Activated CD4-positive, CD25-positive, alpha-beta regulatory T cell treated with anti-CD3 and anti-CD28 coated beads, Interleukin-2, amount 50 U/mL, for 16 hours (primary cell): ENCODE data around the gene ACTL10.
"Not testable (repeated sequence)": the region's sequence is repeated elsewhere in the genome, so short reads cannot be mapped to it uniquely, and the experiment has no call there.

Source experiments
- DNase-seq: peaks from one replicate; pipeline ENCODE4 v3.0.0-alpha.2; 2020; ENCODE audit warnings: low read depth, low spot score

ACTL10 gene

DNA sequence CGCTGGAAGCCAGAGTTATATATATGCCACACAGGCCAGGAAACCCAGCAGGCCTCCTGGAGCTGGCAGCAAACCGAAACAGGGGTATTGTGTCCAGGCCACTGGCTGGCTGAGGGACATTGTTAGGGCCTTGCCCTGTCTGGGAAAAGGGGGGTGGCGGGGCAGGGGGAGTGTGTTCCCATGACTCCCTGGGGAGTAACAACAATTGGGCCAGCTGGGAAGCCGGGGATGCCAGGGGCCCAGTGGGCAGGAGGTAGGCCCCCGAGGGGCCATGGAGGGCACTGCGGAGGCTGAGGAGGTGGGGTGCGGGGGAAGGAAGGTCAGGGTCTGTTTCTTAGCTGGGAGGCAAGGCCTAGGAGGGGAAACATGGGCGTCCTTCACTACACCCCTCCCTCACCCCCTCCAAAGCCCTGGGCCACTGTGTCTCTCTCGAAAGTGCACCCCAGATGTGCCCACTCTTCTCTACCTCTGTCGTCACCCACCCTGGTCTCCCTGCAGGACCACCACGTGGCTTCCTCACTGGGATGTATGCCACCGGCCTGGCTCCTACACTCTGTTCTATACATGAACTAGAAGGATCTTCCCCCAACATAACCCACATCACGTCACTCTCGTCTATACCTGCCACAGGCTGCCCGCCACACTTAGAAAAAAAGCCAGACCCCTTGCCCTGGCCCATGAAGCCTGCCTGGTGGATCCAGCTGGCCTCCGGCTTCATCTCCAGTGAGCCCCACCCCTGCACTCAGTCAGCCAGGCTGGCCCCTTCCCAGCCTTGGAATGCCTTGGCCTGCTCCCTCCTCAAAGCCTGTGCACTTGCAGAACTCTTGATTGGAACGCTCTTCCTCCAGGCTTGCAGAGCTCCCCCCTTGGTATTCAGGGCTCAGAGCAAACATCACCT, 27.2 kb downstream of the ACTL10 start:
- no peak for DNase-seq

DNA sequence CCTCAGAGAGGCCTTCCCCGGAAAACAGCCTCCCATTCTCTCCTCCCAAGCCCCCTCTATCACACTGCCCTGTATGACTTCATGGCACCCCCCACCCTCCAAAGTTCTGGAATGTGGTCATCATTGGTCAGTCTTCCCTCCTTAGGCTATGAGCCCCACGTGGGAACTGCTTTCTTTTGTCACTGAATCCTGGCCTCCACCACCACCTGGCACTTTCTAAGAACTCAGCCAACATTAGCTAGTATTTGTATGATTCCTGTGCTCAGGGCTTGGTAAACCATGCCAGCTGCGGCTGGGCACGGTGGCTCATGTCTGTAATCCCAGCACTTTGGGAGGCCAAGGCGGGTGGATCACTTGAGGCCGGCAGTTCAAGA, 27.9 kb downstream of the ACTL10 start:
- no peak for DNase-seq

DNA sequence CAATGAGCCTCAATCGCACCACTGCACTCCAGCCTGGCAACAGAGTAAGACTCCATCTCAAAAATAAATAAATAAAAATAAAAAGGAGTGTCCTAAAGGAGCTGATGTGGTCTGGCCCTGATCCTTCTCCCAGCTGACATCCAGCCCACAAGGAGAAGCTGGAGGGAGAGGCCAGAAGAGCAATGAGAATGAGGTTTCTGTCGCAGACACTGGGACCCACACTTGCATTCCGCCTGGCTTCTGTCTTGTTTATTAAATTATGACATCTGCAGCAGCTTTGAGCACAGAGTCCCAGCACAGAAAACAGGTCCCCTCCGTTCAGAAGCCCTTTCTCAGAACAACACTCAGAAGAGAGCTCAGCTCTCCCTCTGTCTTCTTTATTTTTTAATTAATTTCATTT, 29.7 kb downstream of the ACTL10 start:
- no peak for DNase-seq

DNA sequence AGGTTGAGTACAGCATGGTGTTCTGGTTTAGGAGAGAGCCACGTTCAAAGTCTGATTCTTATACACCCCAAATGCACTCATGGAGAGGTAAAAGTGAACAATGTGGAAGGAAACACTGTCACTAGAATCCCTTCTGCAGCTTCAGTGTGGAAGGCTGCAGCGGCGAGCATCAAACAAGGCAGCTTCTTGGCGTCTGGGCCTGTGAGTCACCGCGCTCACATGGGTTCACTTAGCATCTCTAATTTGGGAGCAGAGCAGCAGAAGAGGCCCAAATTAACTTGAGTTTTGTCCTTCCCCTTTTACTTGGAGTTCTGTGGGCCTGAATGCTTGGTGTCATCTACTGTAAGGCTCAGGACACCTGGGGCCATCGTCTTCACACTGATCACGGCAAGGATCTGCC, 30.4 kb downstream of the ACTL10 start:
- DNase-seq = no peak

DNA sequence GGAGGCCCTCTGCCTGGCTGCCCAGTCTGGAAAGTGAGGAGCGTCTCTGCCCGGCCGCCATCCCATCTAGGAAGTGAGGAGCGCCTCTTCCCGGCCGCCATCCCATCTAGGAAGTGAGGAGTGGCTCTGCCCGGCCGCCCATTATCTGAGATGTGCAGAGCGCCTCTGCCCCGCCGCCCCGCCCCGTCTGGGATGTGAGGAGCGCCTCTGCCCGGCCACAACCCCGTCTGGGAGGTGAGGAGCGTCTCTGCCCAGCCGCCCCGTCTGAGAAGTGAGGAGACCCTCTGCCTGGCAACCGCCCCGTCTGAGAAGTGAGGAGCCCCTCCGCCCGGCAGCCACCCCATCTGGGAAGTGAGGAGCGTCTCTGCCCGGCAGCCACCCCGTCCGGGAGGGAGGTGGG, 32.2 kb downstream of the ACTL10 start:
- DNase-seq = not testable (repeated sequence)

DNA sequence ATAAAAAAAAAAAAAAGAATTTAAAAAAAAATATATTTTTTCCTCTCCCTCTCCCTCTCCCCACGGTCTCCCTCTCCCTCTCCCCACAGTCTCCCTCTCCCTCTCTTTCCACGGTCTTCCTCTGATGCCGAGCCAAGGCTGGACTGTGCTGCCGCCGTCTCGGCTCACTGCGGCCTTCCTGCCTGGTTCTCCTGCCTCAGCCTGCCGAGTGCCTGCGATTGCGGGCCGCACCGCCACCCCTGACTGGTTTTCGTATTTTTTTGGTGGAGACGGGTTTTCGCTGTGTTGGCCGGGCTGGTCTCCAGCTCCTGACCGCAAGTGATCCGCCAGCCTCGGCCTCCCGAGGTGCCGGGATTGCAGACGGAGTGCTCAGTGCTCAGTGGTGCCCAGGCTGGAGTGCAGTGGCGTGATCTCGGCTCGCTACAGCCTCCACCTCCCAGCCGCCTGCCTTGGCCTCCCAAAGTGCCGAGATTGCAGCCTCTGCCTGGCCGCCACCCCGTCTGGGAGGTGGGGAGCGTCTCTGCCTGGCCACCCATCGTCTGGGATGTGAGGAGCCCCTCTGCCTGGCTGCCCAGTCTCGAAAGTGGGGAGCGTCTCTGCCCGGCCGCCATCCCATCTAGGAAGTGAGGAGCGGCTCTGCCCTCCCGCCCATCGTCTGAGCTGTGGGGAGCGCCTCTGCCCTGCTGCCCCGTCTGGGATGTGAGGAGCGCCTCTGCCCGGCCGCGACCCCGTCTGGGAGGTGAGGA, 34.1 kb downstream of the ACTL10 start:
- not testable (repeated sequence) for DNase-seq

DNA sequence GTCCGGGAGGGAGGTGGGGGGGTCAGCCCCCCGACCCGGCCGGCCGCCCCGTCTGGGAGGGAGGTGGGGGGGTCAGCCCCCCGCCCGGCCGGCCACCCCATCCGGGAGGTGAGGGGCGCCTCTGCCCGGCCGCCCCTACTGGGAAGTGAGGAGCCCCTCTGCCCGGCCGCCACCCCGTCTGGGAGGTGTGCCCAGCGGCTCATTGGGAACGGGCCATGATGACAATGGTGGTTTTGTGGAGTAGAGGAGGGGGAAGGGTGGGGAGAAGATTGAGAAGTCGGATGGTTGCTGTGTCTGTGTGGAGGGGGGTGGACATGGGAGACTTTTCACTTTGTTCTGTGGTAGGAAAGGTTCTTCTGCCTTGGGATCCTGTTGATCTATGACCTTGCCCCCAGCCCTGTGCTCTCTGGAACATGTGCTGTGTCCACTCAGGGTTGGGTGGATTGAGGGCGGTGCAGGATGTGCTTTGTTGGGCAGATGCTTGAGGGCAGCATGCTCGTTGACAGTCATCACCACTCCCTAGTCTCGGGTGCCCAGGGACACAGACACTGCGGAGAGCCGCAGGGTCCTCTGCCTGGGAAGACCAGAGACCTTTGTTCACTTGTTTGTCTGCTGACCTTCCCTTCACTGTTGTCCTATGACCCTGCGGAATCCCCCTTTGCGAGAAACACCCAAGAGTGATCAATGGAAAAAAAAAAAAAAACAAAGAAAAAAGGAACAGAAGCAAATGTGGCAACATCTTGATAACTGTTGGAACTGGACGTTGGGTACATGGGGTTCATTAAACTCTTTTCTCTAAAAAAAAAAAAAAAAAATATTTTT, 35.1 kb downstream of the ACTL10 start:
- DNase-seq = no peak

DNA sequence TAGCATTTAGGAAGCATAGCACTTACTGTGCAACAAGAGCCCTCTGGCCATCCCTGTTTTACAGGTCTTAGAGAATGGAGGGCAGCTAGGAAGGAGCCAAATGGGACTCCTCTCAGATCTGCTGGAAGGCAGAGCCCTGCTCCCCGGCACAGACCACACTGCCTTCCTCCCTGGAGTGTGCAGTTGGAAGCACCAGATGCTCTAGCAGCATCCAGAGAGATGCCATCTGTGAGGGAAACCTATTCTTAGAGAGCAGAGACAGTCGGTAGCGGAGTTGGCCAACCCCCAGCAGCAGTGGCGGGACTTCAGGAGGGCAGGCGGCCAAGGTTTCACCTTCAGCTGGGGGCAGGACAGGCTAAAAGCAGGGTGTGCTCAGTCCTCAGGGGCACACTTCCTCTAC, 36.1 kb downstream of the ACTL10 start:
- no peak for DNase-seq

DNA sequence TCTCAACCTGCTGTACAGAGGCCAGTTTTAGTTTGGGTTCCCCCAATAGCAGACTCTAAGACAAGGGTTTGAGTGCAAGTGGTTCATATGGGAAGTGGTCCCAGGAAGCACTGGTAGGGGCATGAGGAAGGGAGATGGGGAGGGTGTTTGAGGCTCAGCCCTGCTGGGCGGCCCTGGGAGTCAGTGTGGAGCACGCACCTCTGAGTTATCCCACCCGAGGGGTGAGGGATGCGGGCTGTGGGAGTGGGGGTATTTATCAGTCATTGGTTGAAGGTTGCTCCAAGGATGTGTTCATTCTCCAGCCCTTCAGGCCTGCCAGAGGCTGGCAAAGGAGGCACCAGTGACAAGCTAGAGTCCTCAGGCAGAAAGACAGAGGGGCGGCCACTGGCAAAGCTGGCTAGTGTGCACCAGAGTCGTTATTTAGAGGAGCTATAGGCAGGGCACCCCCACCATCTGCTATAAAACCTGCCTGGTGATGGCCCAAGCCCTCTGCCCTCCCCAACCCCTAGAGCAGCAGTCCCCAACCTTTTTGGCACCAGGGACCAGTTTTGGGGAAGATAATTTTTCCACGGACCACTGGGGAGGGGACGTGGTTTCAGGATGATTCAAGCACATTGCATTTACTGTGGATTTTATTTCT, 36.9 kb downstream of the ACTL10 start:
- no peak for DNase-seq

DNA sequence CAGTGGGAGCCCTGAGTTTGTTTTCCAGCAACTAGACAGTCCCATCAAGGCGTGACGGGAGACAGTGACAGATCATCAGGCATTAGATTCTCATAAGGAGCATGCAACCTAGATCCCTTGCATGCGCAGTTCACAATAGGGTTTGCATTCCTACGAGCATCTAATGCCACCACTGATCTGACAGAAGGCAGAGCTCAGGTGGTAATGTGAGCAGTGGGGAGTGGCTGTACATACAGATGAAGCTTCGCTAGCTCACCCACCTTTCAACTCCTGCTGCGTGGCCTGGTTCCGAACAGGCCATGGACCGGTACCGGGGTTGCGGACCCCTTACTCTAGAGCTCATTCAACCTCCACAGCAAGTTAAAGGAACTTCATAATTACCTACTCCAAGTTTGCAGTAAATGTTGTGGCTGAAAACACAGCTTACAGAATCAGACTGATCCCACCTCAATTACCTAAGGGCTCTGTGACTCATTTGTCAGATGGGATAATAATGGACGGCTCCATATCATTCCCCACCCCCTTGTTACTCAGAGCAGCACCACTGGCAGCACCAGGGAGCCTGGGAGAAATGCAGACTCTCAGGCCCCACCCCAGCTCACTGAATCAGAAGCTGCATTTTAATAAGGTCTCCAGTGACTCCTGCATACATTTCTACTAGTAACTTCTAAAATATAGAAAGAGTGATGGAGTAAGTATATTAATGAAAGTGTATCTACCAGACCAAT, 37.6 kb downstream of the ACTL10 start:
- no peak for DNase-seq

DNA sequence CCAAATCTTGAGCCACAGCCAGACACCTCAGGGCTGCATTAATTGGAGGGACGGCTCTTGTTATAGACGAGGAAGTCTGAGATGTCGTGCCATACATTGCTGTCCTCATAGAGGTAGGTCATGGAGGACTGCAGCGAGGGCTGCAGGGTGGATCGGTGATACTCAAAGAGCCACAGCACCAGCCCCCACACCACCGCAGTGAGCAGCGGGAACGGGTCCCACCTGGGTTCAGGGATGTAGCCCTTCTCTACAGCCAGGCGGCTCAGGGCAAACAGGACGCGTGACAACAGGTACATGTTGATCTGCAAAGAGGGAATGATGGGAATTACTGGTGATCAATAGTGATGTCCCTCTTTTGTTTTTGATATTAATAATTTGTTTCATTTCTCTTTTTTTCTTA, 40.9 kb downstream of the ACTL10 start:
- DNase-seq = no peak

DNA sequence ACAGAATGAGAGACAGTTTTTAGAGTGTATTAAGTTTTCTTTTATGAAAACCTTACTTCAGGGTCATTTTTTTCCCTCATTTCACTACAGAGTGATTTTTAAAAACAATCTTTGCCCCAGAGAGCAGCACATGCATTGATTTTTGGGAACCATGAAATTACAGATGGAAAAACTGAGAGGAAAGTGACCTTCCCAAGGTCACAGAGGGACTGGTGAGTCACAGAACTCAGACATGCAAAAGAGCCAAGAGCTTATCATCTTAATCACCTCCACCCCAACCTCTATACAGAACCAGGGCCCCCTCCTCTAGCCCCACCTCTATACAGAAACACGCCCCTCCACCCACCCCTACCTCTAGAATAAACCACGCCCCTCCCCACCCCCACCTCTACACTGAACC, 42.7 kb downstream of the ACTL10 start:
- no peak for DNase-seq

DNA sequence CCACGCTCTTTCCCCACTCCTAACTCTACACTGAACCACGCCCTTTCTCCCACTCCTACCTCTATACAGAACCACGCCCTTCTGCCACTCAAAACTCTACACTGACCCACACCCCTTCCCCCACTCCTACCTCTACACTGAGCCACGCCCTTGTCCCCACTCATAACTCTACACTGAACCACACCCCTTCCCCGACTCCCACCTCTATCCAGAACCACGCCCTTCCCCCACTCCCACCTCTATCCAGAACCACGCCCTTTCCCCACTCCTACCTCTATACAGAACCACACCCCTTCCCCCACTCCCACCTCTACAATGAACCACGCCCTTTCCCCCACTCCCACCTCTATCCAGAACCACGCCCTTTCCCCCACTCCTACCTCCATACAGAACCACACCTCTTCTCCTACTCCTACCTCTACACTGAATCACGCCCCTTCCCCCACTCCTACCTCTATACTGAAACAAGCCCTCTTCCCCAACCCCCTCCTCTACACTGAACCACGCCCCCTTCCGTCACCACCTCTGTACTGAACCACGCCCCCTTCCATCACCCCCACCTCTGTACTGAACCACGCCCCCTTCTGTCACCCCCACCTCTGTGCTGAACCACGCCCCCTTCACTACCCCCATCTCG, 43.3 kb downstream of the ACTL10 start:
- no peak for DNase-seq

DNA sequence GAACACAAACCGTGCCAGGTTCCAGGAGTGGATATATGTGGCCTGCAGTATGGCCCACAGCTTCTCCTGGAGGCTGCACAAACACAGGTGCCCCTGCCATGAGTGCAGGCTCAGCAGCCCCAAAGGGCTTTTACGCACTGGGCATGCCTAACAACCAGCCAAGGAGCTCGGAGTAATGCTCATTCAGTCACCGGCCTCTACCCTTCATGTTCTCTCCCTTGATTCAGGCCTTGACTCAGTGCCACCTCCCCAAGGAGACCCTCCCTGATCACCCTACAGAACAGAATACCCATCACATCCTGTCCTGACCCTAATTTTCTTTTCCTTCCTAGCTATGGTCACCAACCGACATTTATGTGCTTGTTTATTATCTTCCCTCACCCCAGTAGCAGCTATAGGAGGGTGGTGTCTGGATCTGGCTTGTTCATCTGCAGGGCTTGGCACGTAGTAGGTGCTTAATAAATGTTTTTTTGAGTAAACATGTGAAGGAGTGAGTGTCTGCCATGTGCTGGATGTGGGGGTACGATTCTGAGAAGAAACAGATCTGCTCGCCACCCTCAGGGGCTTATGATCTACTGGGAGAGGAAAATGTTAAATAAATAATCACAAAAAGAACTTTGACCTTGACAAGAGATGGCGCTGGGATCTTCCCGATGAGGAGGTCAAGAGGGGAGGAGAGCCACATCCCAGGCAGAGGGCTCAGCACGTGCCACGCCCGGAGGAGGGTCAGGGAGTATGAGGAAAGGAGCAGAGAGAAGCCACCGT, 44.1 kb downstream of the ACTL10 start:
- no peak for DNase-seq

DNA sequence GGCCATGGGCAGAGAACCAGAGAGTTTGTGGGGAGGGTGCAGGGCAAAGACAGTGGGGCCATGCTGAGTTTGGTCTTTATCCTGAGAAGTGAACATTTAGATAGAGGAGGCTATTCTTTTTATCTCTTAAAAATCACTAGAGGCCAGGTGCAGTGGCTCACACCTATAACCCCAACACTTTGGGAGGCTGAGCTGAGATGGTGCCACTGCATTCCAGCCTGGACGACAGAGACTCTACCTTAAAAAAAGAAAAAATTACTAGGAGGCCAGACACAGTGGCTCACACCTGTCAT, 44.6 kb downstream of the ACTL10 start:
- DNase-seq = no peak

DNA sequence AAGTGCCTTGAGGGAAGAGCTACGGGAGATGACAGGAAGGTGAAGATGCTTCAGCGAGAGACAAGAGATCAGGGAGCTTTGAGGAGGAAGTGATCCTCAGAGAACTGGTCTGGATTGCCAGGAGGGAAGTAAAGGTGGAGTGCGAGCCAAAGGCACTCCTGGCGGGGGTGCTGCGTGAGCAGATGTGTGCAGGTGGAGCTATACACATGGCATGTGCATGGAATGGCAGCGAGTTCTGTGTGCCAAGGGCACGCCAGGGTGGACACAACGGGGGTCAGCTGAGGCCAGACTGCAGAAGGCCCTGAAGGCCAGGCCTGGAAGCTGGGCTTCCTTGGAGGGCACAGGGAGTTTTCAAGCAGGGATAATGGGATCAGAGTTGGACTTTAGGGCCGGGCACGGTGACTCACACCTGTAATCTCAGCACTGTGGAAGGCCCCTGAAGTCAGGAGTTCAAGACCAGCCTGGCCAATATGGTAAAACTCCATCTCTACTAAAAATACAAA, 47.2 kb downstream of the ACTL10 start:
- no peak for DNase-seq

DNA sequence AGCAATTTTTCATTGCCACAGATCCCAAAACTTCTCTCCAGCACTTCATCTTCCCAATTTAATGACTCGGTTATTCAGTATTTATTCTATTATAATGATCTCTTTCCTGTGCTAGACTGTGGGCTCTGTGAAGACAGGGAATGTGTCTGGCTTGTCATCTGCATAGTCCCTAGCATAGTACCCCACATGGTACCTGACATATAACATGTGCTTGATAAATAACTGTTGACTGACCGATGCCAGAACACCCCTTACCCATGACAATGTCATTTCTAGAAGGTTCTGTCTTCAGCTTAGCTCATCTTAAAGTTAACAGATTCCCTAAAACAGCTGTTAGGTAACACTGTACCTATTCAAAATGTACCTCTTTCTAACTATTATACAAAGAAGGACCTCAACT, 49.8 kb downstream of the ACTL10 start:
- DNase-seq = no peak
